ENCODE data around the gene EPB41L4B.

DNA sequence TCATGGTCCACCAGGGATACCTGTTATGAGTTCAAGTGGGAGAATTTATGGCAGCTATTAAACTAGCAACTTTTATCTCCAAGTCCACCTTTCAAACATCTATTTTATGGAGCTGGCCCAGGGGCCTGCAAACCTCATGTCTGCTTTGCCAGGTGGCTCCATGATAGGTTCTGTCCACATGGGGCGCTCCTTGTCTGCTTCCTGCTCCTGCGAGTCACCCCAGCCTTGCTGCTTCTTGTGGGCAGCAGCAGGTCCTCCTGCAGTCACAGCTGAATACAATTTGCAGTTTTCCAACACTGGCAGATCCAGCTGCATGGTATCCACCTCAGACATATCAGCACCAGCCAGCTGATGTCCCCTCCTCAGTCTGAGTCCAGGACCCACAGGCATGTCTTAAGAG is 114.2 kb downstream of the EPB41L4B start:
- TF ChIP-seq, protein P1, sequence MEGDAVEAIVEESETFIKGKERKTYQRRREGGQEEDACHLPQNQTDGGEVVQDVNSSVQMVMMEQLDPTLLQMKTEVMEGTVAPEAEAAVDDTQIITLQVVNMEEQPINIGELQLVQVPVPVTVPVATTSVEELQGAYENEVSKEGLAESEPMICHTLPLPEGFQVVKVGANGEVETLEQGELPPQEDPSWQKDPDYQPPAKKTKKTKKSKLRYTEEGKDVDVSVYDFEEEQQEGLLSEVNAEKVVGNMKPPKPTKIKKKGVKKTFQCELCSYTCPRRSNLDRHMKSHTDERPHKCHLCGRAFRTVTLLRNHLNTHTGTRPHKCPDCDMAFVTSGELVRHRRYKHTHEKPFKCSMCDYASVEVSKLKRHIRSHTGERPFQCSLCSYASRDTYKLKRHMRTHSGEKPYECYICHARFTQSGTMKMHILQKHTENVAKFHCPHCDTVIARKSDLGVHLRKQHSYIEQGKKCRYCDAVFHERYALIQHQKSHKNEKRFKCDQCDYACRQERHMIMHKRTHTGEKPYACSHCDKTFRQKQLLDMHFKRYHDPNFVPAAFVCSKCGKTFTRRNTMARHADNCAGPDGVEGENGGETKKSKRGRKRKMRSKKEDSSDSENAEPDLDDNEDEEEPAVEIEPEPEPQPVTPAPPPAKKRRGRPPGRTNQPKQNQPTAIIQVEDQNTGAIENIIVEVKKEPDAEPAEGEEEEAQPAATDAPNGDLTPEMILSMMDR (conservative IDR thresholded peaks at IDR 0.05 in 1 of 2, IDR thresholded peaks at IDR 0.05 in 1 of 2; ENCODE audit: extremely low read depth in 1 of 2, insufficient read depth in 1 of 2, low read depth in 1 of 2, low read length in 2 of 2) = peak in 1 of 2 donors; percentile 7
- TF ChIP-seq EZH2 (IDR thresholded peaks at IDR 0.05; ENCODE audit: borderline replicate concordance, low read length) = no peak
